OCI-LY1 (cell line): Measurements from ENCODE around the gene CASQ1.

Source experiments
- H2AFZ ChIP-seq: fragments of 200-600 bp; sonication (generic), shearing (Covaris generic); 2 replicates; pipeline ENCODE4 v1.6.0; 2014; ENCODE audit warnings: antibody characterized with exemption, mild to moderate bottlenecking, low read length
- H3F3A ChIP-seq: fragments of 200-600 bp; sonication (generic), shearing (Covaris generic); 2 replicates; pipeline ENCODE4 v1.6.0; 2014; ENCODE audit warnings: mild to moderate bottlenecking, antibody characterized with exemption, low read length, moderate library complexity; ENCODE audit not compliant: insufficient read depth
- H3K27ac ChIP-seq: fragments of 200-600 bp; sonication (generic); 2 replicates; pipeline ENCODE4 v1.5.1; 2014; ENCODE audit warnings: low read length, mixed run types, mild to moderate bottlenecking, low read depth; ENCODE audit not compliant: poor library complexity, severe bottlenecking
- H3K27me3 ChIP-seq: fragments of 200-600 bp; sonication (generic); 2 replicates; pipeline ENCODE4 v1.6.0; 2014; ENCODE audit warnings: antibody characterized with exemption, mild to moderate bottlenecking, low read length, moderate library complexity; ENCODE audit not compliant: insufficient read depth
- H3K36me3 ChIP-seq: fragments of 200-600 bp; sonication (generic); 2 replicates; pipeline ENCODE4 v1.6.1; 2014; ENCODE audit warnings: mild to moderate bottlenecking, antibody characterized with exemption, low read length, moderate library complexity, mixed read lengths; ENCODE audit not compliant: insufficient read depth
- H3K4me1 ChIP-seq: fragments of 200-600 bp; sonication (generic); 2 replicates; pipeline ENCODE4 v1.5.1; 2014; ENCODE audit warnings: mild to moderate bottlenecking, low read length, moderate library complexity; ENCODE audit not compliant: insufficient read depth, severe bottlenecking
- H3K4me2 ChIP-seq: fragments of 200-600 bp; sonication (generic), shearing (Covaris generic); 2 replicates; pipeline ENCODE4 v1.6.1; 2014; ENCODE audit warnings: low read length
- H3K4me3 ChIP-seq: fragments of 200-600 bp; sonication (generic); 2 replicates; pipeline ENCODE4 v1.5.1; 2014; ENCODE audit warnings: low read length, low read depth, mild to moderate bottlenecking, mixed read lengths; ENCODE audit not compliant: poor library complexity, severe bottlenecking
- H3K79me2 ChIP-seq: fragments of 200-600 bp; shearing (Covaris generic); 2 replicates; pipeline ENCODE4 v1.6.1; 2016; ENCODE audit warnings: mixed run types, low read length, mixed read lengths; ENCODE audit not compliant: insufficient read depth
- H3K9ac ChIP-seq: fragments of 200-600 bp; sonication (generic), shearing (Covaris generic); 2 replicates; pipeline ENCODE4 v1.6.1; 2014; ENCODE audit warnings: mild to moderate bottlenecking, low read length, mixed read lengths
- H3K9me2 ChIP-seq: fragments of 200-600 bp; sonication (generic), shearing (Covaris generic); 2 replicates; pipeline ENCODE4 v1.6.1; 2014; ENCODE audit warnings: low read depth, mild to moderate bottlenecking, low read length, mixed read lengths
- H3K9me3 ChIP-seq: fragments of 200-600 bp; shearing (Covaris generic); 2 replicates; pipeline ENCODE4 v1.6.1; 2014; ENCODE audit warnings: low read length, mixed read lengths
- H4K20me1 ChIP-seq: fragments of 200-600 bp; sonication (generic), shearing (Covaris generic); 2 replicates; pipeline ENCODE4 v1.6.0; 2016; ENCODE audit warnings: mild to moderate bottlenecking, low read length; ENCODE audit not compliant: insufficient read depth
- EZH2 ChIP-seq: fragments of 200-600 bp; sonication (generic), shearing (Covaris generic); IDR thresholded peaks from 2 replicates; pipeline ENCODE4 v1.8.0; 2017; ENCODE audit warnings: borderline replicate concordance, mixed run types, mild to moderate bottlenecking, antibody characterized with exemption, low read length, moderate library complexity, mixed read lengths
- TF ChIP-seq, protein P1 (sequence below): fragments of 200-600 bp; sonication (generic), shearing (Covaris generic); IDR thresholded peaks from 2 replicates; pipeline ENCODE4 v1.5.1; 2017; ENCODE audit warnings: mild to moderate bottlenecking, antibody characterized with exemption, low read length, moderate library complexity, mixed read lengths

CASQ1 gene

DNA sequence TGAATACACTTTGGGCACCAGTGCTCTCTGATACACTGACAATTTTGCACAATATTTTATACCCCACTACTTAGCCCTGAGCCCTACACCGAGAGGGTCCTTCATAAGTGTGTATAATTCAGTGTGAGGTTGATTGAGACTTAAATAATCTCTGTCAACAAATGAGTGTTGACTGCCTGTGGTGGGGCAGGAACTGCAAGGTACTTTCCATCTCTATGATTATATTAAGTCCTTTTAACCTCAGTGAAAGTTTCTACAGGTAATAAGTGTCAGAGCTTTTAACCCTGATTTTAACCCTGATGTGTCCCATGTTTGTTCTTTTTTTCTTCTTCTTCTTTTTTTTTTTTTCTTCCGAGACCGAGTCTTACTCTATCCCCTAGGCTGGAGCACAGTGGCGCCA lies 5.8 kb downstream of the CASQ1 start:
- H3K36me3 ChIP-seq: no peaks in the 10 kb centered on the region
- H2AFZ ChIP-seq: no peak overlapping the region
- no peaks in the 10 kb centered on the region for H4K20me1 ChIP-seq
- H3K27ac ChIP-seq: no peak overlapping the region
- no peak overlapping the region for H3K9ac ChIP-seq
- H3K27me3 ChIP-seq: no peaks in the 10 kb centered on the region
- no peaks in the 10 kb centered on the region for H3K9me3 ChIP-seq
- H3K9me2 ChIP-seq: no peaks in the 10 kb centered on the region
- H3K79me2 ChIP-seq: no peaks in the 10 kb centered on the region
- no peaks in the 10 kb centered on the region for H3F3A ChIP-seq
- H3K4me3 ChIP-seq: no peak overlapping the region
- no peak overlapping the region for H3K4me2 ChIP-seq
- no peak for TF ChIP-seq EZH2
- TF ChIP-seq, protein P1, sequence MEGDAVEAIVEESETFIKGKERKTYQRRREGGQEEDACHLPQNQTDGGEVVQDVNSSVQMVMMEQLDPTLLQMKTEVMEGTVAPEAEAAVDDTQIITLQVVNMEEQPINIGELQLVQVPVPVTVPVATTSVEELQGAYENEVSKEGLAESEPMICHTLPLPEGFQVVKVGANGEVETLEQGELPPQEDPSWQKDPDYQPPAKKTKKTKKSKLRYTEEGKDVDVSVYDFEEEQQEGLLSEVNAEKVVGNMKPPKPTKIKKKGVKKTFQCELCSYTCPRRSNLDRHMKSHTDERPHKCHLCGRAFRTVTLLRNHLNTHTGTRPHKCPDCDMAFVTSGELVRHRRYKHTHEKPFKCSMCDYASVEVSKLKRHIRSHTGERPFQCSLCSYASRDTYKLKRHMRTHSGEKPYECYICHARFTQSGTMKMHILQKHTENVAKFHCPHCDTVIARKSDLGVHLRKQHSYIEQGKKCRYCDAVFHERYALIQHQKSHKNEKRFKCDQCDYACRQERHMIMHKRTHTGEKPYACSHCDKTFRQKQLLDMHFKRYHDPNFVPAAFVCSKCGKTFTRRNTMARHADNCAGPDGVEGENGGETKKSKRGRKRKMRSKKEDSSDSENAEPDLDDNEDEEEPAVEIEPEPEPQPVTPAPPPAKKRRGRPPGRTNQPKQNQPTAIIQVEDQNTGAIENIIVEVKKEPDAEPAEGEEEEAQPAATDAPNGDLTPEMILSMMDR: no peak
- H3K4me1 ChIP-seq: peaks cover 6% of the 10 kb centered on the region

DNA sequence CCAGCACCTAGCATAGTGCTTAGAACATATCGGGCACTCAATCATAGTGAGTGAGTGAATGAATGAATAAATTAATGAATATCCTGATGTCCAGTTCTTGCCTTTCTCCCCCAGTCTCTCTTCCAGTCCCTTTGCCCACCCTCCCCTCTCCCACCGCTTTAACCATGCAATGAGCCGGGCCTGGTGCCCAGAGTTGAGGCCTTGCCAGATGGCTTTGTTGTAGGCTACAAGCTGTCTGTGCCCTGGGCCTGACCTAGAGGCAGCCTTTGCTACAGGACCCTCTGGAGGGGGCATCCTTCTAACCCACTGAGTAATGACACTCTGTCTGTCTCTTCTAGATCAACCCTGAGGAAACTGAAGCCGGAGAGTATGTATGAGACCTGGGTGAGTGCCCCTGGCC lies 6.9 kb downstream of the CASQ1 start:
- Histone ChIP-seq H3K27ac (no peak overlapping the region), H3K9ac (no peak overlapping the region), H3K9me3 (no peaks in the 10 kb centered on the region), H3K36me3 (no peaks in the 10 kb centered on the region), H3K4me2 (no peak overlapping the region), H2AFZ (no peak overlapping the region), H3K27me3 (no peaks in the 10 kb centered on the region), H3K4me1 (peaks cover 6% of the 10 kb centered on the region), H3F3A (no peaks in the 10 kb centered on the region), H3K4me3 (no peak overlapping the region), H4K20me1 (no peaks in the 10 kb centered on the region), H3K9me2 (no peaks in the 10 kb centered on the region), H3K79me2 (no peaks in the 10 kb centered on the region)
- TF ChIP-seq EZH2: no peak
- TF ChIP-seq, protein P1: no peak

DNA sequence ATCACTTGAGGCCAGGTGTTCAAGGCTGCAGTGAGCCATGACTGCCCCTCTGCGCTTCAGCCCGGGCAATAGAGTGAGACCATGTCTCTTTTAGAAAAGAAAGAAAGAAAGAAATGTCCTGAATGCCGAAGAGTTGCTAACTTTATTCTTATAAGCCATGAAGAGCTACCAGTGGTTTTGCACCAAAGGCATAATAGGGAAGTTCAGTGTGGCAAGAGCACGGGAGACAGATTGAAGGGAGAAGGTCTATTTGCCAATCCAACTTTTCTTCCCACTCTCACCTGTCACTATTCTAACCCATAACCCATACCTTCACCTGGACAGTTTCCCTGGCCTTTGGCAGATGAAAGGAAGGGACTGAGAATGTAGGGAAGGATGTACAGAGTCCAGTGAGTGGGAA lies 10.4 kb downstream of the CASQ1 start:
- Histone ChIP-seq H3K36me3 (no peaks in the 10 kb centered on the region), H3K9ac (no peak overlapping the region), H3K4me1 (peaks cover 14% of the 10 kb centered on the region), H4K20me1 (no peaks in the 10 kb centered on the region), H3K27me3 (no peaks in the 10 kb centered on the region), H2AFZ (no peak overlapping the region), H3K27ac (no peak overlapping the region), H3K4me2 (no peak overlapping the region), H3K79me2 (no peaks in the 10 kb centered on the region), H3K9me3 (no peaks in the 10 kb centered on the region), H3F3A (no peaks in the 10 kb centered on the region), H3K4me3 (no peak overlapping the region), H3K9me2 (no peaks in the 10 kb centered on the region)
- no peak for TF ChIP-seq EZH2
- TF ChIP-seq, protein P1: no peak
